ENCODE results near the gene PDE1C.

Gene PDE1C

DNA sequence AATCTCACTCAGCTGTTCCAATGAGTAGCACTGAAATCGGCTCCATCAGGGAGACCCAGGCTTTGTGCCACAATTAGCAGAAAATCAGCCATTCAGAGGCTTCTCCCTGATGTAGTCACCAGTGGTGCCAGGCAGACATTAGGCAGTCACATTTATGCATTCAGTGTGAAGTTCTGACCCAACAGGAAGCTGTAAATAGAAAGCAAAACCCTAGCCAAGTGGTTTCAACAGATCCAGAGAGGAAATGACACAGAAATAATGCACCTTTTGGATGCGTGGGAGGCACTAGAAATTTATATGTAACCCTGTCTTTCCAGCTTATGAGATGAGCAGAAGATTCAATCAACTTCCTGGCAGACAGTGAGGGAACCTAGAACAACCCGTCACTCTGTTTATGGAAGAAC, 186.4 kb downstream of the PDE1C start:
- H3K36me3 ChIP-seq (ENCODE audit: control insufficient read depth, low read depth, low read length): no peaks in the 10 kb centered on the region
- no peaks in the 10 kb centered on the region for H3K9me3 ChIP-seq (ENCODE audit: control insufficient read depth, low read depth, low read length)
- H3K9ac ChIP-seq (ENCODE audit: low read length): no peak overlapping the region
- no peak overlapping the region for H3K4me3 ChIP-seq (ENCODE audit: low read length)
- H3K27me3 ChIP-seq (ENCODE audit: control insufficient read depth, insufficient read depth, low read length): no peaks in the 10 kb centered on the region
- peaks cover 7% of the 10 kb centered on the region for H3K4me1 ChIP-seq (ENCODE audit: control insufficient read depth, low read depth, low read length)
- H3K27ac ChIP-seq (ENCODE audit: low read length): no peak overlapping the region

DNA sequence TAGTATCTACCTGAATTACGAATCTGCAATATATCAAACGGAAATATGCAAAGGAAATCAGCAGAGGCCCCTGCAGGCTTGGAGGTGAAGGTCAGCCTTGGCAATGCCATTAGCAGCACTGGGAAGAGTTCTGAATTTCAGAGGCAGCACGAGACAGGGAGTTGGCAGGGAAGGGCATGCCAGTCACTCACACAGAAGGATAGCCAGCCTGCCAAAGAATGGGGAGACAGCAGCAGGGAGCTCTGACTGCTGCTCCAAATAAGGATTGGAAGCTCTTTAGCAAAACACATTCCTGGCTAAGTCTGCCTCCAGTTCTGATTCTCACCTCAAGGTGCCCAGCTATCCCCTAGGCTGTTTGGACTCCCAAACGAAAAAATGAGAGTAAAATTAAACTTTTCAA, 188.0 kb downstream of the PDE1C start:
- Histone ChIP-seq H3K4me3 (ENCODE audit: low read length) (no peak overlapping the region), H3K4me1 (ENCODE audit: control insufficient read depth, low read depth, low read length) (peaks cover 7% of the 10 kb centered on the region), H3K9me3 (ENCODE audit: control insufficient read depth, low read depth, low read length) (no peaks in the 10 kb centered on the region), H3K27ac (ENCODE audit: low read length) (no peak overlapping the region), H3K9ac (ENCODE audit: low read length) (no peak overlapping the region), H3K27me3 (ENCODE audit: control insufficient read depth, insufficient read depth, low read length) (no peaks in the 10 kb centered on the region), H3K36me3 (ENCODE audit: control insufficient read depth, low read depth, low read length) (no peaks in the 10 kb centered on the region)

DNA sequence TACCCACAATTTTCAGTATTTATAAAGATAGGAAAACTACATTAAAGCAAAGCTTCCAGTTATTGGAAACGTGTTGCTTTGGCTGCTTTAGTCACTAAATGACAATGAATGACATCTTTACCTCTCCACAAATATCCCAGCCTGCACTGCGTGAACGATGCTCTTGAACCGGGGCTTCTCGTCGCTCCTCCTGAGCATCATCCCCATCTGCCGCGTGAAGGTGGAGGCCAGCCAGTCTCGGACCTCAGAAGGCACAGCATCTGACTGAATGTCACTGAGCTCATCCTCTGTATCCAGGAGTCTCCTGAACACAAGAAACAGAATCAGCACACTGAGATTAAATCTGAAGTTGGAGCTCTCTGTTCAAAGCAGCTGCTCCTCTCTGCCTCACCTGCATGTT, 191.3 kb downstream of the PDE1C start:
- Histone ChIP-seq H3K27me3 (ENCODE audit: control insufficient read depth, insufficient read depth, low read length) (no peaks in the 10 kb centered on the region), H3K9me3 (ENCODE audit: control insufficient read depth, low read depth, low read length) (no peaks in the 10 kb centered on the region), H3K9ac (ENCODE audit: low read length) (no peak overlapping the region), H3K27ac (ENCODE audit: low read length) (no peak overlapping the region), H3K4me3 (ENCODE audit: low read length) (no peak overlapping the region), H3K36me3 (ENCODE audit: control insufficient read depth, low read depth, low read length) (no peaks in the 10 kb centered on the region), H3K4me1 (ENCODE audit: control insufficient read depth, low read depth, low read length) (peaks cover 7% of the 10 kb centered on the region)

DNA sequence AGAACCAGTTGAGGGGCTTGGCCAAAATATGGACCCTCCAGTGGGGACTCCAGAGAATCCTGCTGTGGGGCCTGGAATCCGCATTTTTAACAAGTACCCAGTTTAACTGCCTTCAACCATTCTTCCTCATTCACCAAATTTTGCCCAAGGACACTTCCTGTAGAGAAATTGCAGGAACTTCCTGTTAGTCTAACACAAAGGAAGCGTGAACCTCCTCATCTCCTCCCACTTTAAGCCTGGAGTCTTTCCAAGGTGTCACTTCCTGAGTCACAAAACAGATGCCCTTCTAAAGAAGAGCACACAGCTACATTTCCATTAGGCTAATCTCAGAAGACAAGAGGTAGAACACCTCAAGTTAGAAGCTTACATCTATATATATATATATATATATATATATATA, 194.8 kb downstream of the PDE1C start:
- Histone ChIP-seq H3K4me1 (ENCODE audit: control insufficient read depth, low read depth, low read length) (no peaks in the 10 kb centered on the region), H3K27me3 (ENCODE audit: control insufficient read depth, insufficient read depth, low read length) (no peaks in the 10 kb centered on the region), H3K4me3 (ENCODE audit: low read length) (no peak overlapping the region), H3K36me3 (ENCODE audit: control insufficient read depth, low read depth, low read length) (no peaks in the 10 kb centered on the region), H3K9ac (ENCODE audit: low read length) (no peak overlapping the region), H3K9me3 (ENCODE audit: control insufficient read depth, low read depth, low read length) (no peaks in the 10 kb centered on the region), H3K27ac (ENCODE audit: low read length) (no peak overlapping the region)

DNA sequence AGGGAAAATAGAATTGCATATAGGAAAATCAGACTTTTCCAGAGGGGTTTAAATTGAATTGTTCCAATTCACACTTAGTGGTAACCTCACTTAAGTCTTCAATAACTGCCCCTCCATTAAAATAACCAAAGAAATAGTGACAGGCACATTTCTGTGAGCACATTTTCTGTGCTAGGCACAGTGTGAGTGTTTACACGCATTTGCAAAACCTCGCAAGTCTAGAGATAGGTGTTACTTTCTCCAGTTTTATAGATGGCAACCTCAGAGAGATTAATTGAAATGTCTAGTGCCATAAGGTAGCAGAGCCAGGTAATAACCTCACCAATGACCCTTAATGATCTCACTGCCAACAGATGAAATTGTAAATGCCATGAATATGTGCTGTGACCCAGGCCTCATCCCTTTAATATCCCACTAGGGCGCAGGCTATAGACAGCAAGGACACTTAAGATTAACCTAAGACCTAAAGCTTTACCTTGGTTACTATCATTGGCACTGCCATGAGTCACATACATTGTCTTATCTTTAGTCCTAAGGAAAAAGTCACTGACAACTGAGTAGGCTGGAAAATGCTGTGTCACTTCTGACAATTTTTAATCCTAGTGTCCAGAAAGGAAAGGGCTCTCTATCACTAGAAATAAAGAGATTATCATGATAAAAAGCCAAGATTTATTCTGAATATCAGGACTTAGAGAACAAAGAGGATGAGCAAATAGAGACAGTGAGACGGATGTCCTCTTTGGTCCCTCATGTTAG, 195.4 kb downstream of the PDE1C start:
- H3K36me3 ChIP-seq (ENCODE audit: control insufficient read depth, low read depth, low read length): no peaks in the 10 kb centered on the region
- no peak overlapping the region for H3K9ac ChIP-seq (ENCODE audit: low read length)
- no peaks in the 10 kb centered on the region for H3K4me1 ChIP-seq (ENCODE audit: control insufficient read depth, low read depth, low read length)
- H3K4me3 ChIP-seq (ENCODE audit: low read length): no peak overlapping the region
- H3K27ac ChIP-seq (ENCODE audit: low read length): no peak overlapping the region
- H3K27me3 ChIP-seq (ENCODE audit: control insufficient read depth, insufficient read depth, low read length): no peaks in the 10 kb centered on the region
- no peaks in the 10 kb centered on the region for H3K9me3 ChIP-seq (ENCODE audit: control insufficient read depth, low read depth, low read length)

DNA sequence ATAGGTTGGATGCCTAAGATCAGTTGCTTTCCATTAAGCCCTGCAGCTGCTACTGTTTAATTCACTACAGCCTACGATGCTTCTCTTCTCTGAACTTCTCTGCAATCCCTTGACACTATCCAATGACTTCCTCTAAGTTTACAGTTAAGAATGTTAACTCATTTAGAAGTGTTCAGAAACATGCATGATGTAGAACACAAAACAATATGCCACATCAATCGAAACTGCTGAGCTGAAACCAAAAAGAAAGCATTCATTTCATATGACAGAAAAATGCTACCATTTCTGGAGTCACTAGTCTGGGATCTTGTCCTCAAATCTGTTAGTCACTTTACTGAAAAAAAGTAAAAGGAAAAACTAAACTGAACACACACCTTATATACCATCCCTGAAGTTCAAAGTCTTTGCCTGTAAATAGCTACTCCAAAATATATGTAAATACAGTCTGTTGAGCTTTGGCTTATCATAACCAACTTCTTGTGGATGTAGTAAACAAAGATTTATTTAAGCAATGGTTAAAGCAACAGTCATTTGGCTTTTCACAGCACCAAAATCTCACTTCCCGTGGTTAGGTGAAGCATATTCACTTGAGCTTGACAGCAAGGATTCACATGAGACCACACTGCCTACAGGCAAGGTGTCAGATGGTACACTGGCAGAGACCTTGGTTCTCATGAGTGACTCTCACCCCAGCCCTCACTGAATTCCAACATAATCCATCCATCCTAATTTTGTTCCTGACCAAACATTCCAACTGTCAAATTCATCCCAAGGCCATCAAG, 196.2 kb downstream of the PDE1C start:
- no peaks in the 10 kb centered on the region for H3K4me1 ChIP-seq (ENCODE audit: control insufficient read depth, low read depth, low read length)
- no peak overlapping the region for H3K27ac ChIP-seq (ENCODE audit: low read length)
- no peaks in the 10 kb centered on the region for H3K27me3 ChIP-seq (ENCODE audit: control insufficient read depth, insufficient read depth, low read length)
- H3K4me3 ChIP-seq (ENCODE audit: low read length): no peak overlapping the region
- H3K36me3 ChIP-seq (ENCODE audit: control insufficient read depth, low read depth, low read length): no peaks in the 10 kb centered on the region
- no peak overlapping the region for H3K9ac ChIP-seq (ENCODE audit: low read length)
- H3K9me3 ChIP-seq (ENCODE audit: control insufficient read depth, low read depth, low read length): no peaks in the 10 kb centered on the region

DNA sequence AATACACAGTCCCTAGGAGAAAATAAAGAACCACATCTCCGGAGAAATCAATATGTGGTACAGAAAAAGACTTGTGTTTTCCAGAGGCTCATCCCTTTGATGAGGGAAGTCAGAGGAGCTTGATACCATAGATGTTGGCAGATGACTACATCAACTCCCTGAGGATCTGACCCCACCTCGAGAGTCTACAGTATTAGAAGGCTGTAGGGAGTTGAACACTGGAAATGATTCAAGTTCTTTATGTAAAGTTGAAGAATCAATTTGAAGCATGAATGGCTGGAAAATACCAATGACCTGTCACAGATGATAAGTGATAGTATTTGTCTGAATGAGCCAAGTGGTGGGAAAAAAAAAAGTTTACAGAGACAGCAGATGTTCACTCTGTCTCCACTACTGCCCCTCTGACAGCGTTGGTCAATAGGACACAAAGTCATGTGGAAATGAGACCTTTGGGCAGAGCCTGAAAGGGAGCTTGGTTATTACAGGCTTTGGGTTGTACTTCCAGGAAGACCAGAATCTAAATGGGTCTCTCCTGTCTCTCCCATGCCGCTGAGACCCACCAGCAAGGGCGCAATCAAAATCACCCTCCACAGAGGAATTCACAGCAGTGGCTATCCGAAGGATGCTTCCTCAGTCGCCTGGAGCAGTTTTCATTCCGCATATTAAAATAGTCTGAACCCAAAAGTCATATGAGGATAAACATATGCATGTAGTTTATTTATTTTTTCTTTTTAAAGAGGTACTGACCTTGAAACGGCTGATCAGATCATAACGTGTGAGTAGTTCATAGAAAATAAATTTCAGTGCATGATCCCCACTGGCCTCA, 197.4 kb downstream of the PDE1C start:
- Histone ChIP-seq H3K36me3 (ENCODE audit: control insufficient read depth, low read depth, low read length) (no peaks in the 10 kb centered on the region), H3K9me3 (ENCODE audit: control insufficient read depth, low read depth, low read length) (no peaks in the 10 kb centered on the region), H3K9ac (ENCODE audit: low read length) (no peak overlapping the region), H3K27me3 (ENCODE audit: control insufficient read depth, insufficient read depth, low read length) (no peaks in the 10 kb centered on the region), H3K4me1 (ENCODE audit: control insufficient read depth, low read depth, low read length) (no peaks in the 10 kb centered on the region), H3K27ac (ENCODE audit: low read length) (no peak overlapping the region), H3K4me3 (ENCODE audit: low read length) (no peak overlapping the region)

DNA sequence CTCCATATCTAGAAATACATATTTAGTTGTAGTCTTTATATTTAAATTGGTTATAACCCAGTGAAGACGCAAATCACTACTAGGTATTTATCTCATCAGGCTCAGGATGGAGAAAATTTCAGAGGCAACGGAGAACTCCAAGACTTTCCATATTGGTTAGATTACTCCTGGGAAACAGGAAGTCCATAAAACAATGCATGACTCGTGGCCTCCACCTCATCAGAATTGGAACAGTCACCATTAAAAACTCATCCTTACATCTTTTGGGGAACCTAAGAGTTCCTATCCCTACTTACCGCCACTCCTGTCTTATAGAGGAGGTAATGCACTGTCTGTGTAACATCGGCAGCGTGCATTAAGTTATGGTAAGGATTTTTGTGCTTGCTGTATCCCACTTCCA, 205.6 kb downstream of the PDE1C start:
- no peak overlapping the region for H3K9ac ChIP-seq (ENCODE audit: low read length)
- no peaks in the 10 kb centered on the region for H3K36me3 ChIP-seq (ENCODE audit: control insufficient read depth, low read depth, low read length)
- H3K4me1 ChIP-seq (ENCODE audit: control insufficient read depth, low read depth, low read length): no peaks in the 10 kb centered on the region
- no peaks in the 10 kb centered on the region for H3K27me3 ChIP-seq (ENCODE audit: control insufficient read depth, insufficient read depth, low read length)
- H3K27ac ChIP-seq (ENCODE audit: low read length): no peak overlapping the region
- H3K9me3 ChIP-seq (ENCODE audit: control insufficient read depth, low read depth, low read length): no peaks in the 10 kb centered on the region
- H3K4me3 ChIP-seq (ENCODE audit: low read length): no peak overlapping the region

DNA sequence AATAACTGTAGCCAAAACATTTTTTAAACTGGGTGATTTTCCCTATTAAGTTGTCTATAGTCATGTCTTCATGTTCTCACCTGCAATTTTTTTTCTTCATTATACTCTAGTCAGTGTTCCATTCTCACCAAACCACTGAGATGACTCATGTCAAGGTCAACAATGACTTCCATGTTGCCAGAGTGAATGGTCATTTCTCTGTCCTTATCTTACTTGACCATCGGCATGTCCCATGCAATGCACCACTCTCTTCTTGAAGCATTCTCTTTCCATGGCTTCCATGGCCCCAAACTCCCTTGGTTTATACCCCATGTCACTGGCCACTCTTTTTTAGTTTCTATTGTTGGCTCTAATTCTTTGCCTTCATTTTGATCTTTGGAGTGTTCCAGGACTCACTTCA, 209.3 kb downstream of the PDE1C start:
- Histone ChIP-seq H3K27me3 (ENCODE audit: control insufficient read depth, insufficient read depth, low read length) (peaks cover 25% of the 10 kb centered on the region), H3K27ac (ENCODE audit: low read length) (no peak overlapping the region), H3K4me3 (ENCODE audit: low read length) (no peak overlapping the region), H3K36me3 (ENCODE audit: control insufficient read depth, low read depth, low read length) (no peaks in the 10 kb centered on the region), H3K4me1 (ENCODE audit: control insufficient read depth, low read depth, low read length) (peaks cover 1% of the 10 kb centered on the region), H3K9me3 (ENCODE audit: control insufficient read depth, low read depth, low read length) (no peaks in the 10 kb centered on the region), H3K9ac (ENCODE audit: low read length) (no peak overlapping the region)

DNA sequence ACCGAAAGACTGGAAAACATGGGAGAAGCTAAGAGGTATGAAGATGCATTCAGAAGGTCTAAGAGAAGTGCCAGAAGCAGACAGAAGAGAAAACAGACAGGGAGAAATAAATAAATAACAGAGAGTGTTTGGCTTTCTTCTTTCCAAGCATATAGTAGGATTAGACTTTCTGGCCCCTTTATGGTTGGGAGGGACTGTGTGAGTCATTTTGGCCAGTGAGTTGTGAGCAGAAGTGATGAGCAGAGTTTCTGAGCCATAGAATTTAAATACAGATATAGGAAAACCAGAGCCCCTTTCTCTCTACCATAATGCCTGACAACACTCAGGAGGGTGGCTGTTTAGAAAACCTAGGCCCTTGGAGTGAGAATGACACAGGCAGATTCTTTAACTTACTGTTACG, 212.2 kb downstream of the PDE1C start:
- H3K36me3 ChIP-seq (ENCODE audit: control insufficient read depth, low read depth, low read length): no peaks in the 10 kb centered on the region
- H3K4me3 ChIP-seq (ENCODE audit: low read length): no peak overlapping the region
- H3K4me1 ChIP-seq (ENCODE audit: control insufficient read depth, low read depth, low read length): peaks cover 4% of the 10 kb centered on the region
- no peak overlapping the region for H3K9ac ChIP-seq (ENCODE audit: low read length)
- H3K9me3 ChIP-seq (ENCODE audit: control insufficient read depth, low read depth, low read length): no peaks in the 10 kb centered on the region
- H3K27ac ChIP-seq (ENCODE audit: low read length): no peak overlapping the region
- H3K27me3 ChIP-seq (ENCODE audit: control insufficient read depth, insufficient read depth, low read length): peaks cover 45% of the 10 kb centered on the region

DNA sequence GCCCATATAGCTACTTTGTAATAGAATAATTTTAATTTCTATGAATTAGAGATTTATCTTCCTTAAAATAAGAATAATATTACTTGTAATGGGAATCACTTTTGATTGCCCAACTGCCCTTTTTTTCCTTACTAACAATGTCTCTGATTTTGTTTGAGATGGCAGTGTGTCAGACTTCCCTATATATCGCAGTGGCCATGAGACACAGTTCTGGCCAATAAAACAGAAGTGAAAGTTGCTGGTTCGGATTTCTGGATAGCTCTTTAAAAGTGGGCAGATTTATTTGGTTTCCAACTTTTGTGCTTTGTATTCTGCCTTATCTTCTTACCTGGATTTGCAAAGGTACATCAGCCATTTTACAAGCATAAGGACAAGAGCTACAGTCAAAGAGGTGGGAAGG, 213.0 kb downstream of the PDE1C start:
- Histone ChIP-seq H3K9ac (ENCODE audit: low read length) (no peak overlapping the region), H3K27ac (ENCODE audit: low read length) (no peak overlapping the region), H3K9me3 (ENCODE audit: control insufficient read depth, low read depth, low read length) (no peaks in the 10 kb centered on the region), H3K4me1 (ENCODE audit: control insufficient read depth, low read depth, low read length) (peaks cover 4% of the 10 kb centered on the region), H3K36me3 (ENCODE audit: control insufficient read depth, low read depth, low read length) (no peaks in the 10 kb centered on the region), H3K27me3 (ENCODE audit: control insufficient read depth, insufficient read depth, low read length) (peaks cover 45% of the 10 kb centered on the region), H3K4me3 (ENCODE audit: low read length) (no peak overlapping the region)

Data from iPS-18a (cell line).